H9 (cell line): ENCODE results near the gene KRTAP12-4. TPM values are rescaled to one million over a fixed set of nuclear protein-coding genes. Genes with fewer than 3 reads are reported as not detected.

Experiments
- DNase-seq: peaks from one replicate; pipeline ENCODE4 v3.0.0-alpha.2; 2017
- H2AFZ ChIP-seq: one replicate; pipeline ENCODE4 v1.6.1; 2013; ENCODE audit warnings: mild to moderate bottlenecking, low read length, control low read depth, moderate library complexity
- H2AK5ac ChIP-seq: 2 replicates; pipeline ENCODE4 v1.6.1; 2013; ENCODE audit warnings: low read length, control low read depth, mixed read lengths; ENCODE audit not compliant: insufficient read length
- H2BK120ac ChIP-seq: one replicate; pipeline ENCODE4 v1.6.1; 2013; ENCODE audit warnings: low read depth, mild to moderate bottlenecking, low read length, control low read depth, inconsistent platforms; ENCODE audit not compliant: poor library complexity, severe bottlenecking
- H2BK12ac ChIP-seq: 2 replicates; pipeline ENCODE4 v1.6.1; 2013; ENCODE audit warnings: low read length, control low read depth, mixed read lengths, low read depth; ENCODE audit not compliant: insufficient read length
- H2BK15ac ChIP-seq: 2 replicates; pipeline ENCODE4 v1.6.1; 2013; ENCODE audit warnings: low read depth, low read length, control low read depth
- H2BK20ac ChIP-seq: one replicate; pipeline ENCODE4 v1.6.1; 2013; ENCODE audit warnings: low read depth, mild to moderate bottlenecking, low read length, control low read depth, inconsistent platforms; ENCODE audit not compliant: poor library complexity, severe bottlenecking
- H2BK5ac ChIP-seq: 2 replicates; pipeline ENCODE4 v1.6.1; 2013; ENCODE audit warnings: low read length, control low read depth, mixed read lengths; ENCODE audit not compliant: insufficient read length
- H3K14ac ChIP-seq: 2 replicates; pipeline ENCODE4 v1.6.1; 2013; ENCODE audit warnings: low read length, control low read depth; ENCODE audit not compliant: insufficient read depth
- H3K18ac ChIP-seq: 2 replicates; pipeline ENCODE4 v1.6.1; 2013; ENCODE audit warnings: low read depth, mild to moderate bottlenecking, mixed read lengths, low read length, control low read depth; ENCODE audit not compliant: insufficient read length
- H3K23ac ChIP-seq: 2 replicates; pipeline ENCODE4 v1.6.1; 2013; ENCODE audit warnings: low read length, control low read depth, mixed read lengths, low read depth; ENCODE audit not compliant: insufficient read length
- H3K23me2 ChIP-seq: 2 replicates; pipeline ENCODE4 v1.6.1; 2013; ENCODE audit warnings: low read depth, mild to moderate bottlenecking, mixed read lengths, low read length, control low read depth; ENCODE audit not compliant: insufficient read length, poor library complexity, severe bottlenecking
- H3K27ac ChIP-seq: 2 replicates; pipeline ENCODE4 v1.5.1; 2013; ENCODE audit warnings: low read length, control low read depth, mixed read lengths, low read depth; ENCODE audit not compliant: insufficient read length
- H3K27me3 ChIP-seq: 2 replicates; pipeline ENCODE4 v1.6.1; 2013; ENCODE audit warnings: low read length, control low read depth, inconsistent platforms; ENCODE audit not compliant: insufficient read depth
- H3K4ac ChIP-seq: 2 replicates; pipeline ENCODE4 v1.6.1; 2013; ENCODE audit warnings: low read depth, mild to moderate bottlenecking, control low read depth, inconsistent platforms, low read length, moderate library complexity
- H3K4me1 ChIP-seq: 2 replicates; pipeline ENCODE4 v1.6.1; 2013; ENCODE audit warnings: low read length, control low read depth, inconsistent platforms; ENCODE audit not compliant: insufficient read depth
- H3K4me2 ChIP-seq: 2 replicates; pipeline ENCODE4 v1.6.1; 2013; ENCODE audit warnings: low read length, control low read depth, mixed read lengths; ENCODE audit not compliant: insufficient read length, insufficient read depth
- H3K56ac ChIP-seq: 2 replicates; pipeline ENCODE4 v1.6.1; 2013; ENCODE audit warnings: low read depth, mild to moderate bottlenecking, mixed read lengths, low read length, control low read depth; ENCODE audit not compliant: insufficient read length
- H3K79me1 ChIP-seq: 2 replicates; pipeline ENCODE4 v1.6.1; 2013; ENCODE audit warnings: low read depth, mild to moderate bottlenecking, moderate library complexity, low read length, control low read depth, inconsistent platforms; ENCODE audit not compliant: insufficient read depth, poor library complexity, severe bottlenecking
- H3K79me2 ChIP-seq: 2 replicates; pipeline ENCODE4 v1.6.1; 2013; ENCODE audit warnings: low read length, control low read depth, inconsistent platforms; ENCODE audit not compliant: insufficient read depth
- H3K9ac ChIP-seq: 2 replicates; pipeline ENCODE4 v1.6.1; 2013; ENCODE audit warnings: low read length, control low read depth, mixed read lengths; ENCODE audit not compliant: insufficient read length; ENCODE audit errors: extremely low read depth
- H3K9me3 ChIP-seq: one replicate; pipeline ENCODE4 v1.6.1; 2013; ENCODE audit warnings: low read depth, low read length, inconsistent platforms; ENCODE audit not compliant: control insufficient read depth
- H3T11ph ChIP-seq: one replicate; pipeline ENCODE4 v1.6.1; 2013; ENCODE audit warnings: mild to moderate bottlenecking, low read length, control low read depth, inconsistent platforms
- H4K20me1 ChIP-seq: one replicate; pipeline ENCODE4 v1.6.1; 2013; ENCODE audit not compliant: control insufficient read depth, insufficient read length, insufficient read depth
- H4K5ac ChIP-seq: 2 replicates; pipeline ENCODE4 v1.6.1; 2013; ENCODE audit warnings: low read depth, mild to moderate bottlenecking, mixed read lengths, low read length, control low read depth; ENCODE audit not compliant: insufficient read length
- H4K8ac ChIP-seq: replicated peaks from 2 replicates; pipeline ENCODE4 v1.6.1; 2013; ENCODE audit warnings: low read length, control low read depth, mixed read lengths, low read depth; ENCODE audit not compliant: insufficient read length
- H4K91ac ChIP-seq: 2 replicates; pipeline ENCODE4 v1.6.1; 2013; ENCODE audit warnings: low read depth, mild to moderate bottlenecking, moderate library complexity, mixed read lengths, low read length, control low read depth; ENCODE audit not compliant: insufficient read length
- H3K27ac Mint-ChIP-seq, 3 experiments: 2 replicates in 2 of 3; 3 replicates in 1 of 3; pipeline ENCODE4 v1.8.0; 2020 to 2021; ENCODE audit warnings: mixed read lengths in 3 of 3, mild to moderate bottlenecking in 1 of 3, moderate library complexity in 1 of 3
- H3K27me3 Mint-ChIP-seq: 2 replicates; pipeline ENCODE4 v1.8.0; 2021; ENCODE audit warnings: low read depth, mild to moderate bottlenecking, moderate library complexity, mixed read lengths
- H3K36me3 Mint-ChIP-seq, 3 experiments: 2 replicates in 2 of 3; 3 replicates in 1 of 3; pipeline ENCODE4 v1.8.0; 2020 to 2021; ENCODE audit warnings: low read depth in 3 of 3, mixed read lengths in 3 of 3; ENCODE audit not compliant: insufficient read depth in 1 of 3
- H3K4me1 Mint-ChIP-seq, 2 experiments: 2 replicates each; pipeline ENCODE4 v1.8.0; 2020; ENCODE audit warnings: mixed read lengths in 2 of 2
- H3K4me3 Mint-ChIP-seq, 2 experiments: 2 replicates in 1 of 2; 3 replicates in 1 of 2; pipeline ENCODE4 v1.8.0; 2020 to 2021; ENCODE audit warnings: mild to moderate bottlenecking in 2 of 2, mixed read lengths in 2 of 2, moderate library complexity in 1 of 2
- H3K9me3 Mint-ChIP-seq, 2 experiments: 2 replicates in 1 of 2; 3 replicates in 1 of 2; pipeline ENCODE4 v1.8.0; 2020; ENCODE audit warnings: mild to moderate bottlenecking in 2 of 2, mixed read lengths in 2 of 2, moderate library complexity in 1 of 2
- CTCF ChIP-seq: fragments of 200-600 bp; sonication (generic); conservative IDR thresholded peaks from 3 replicates; pipeline ENCODE4 v1.8.0; 2021; ENCODE audit warnings: antibody characterized with exemption, mild to moderate bottlenecking
- WGBS: extraction: QIAGEN DNeasy Blood & Tissue Kit; methylation state at CpG from one replicate; pipeline ENCODE4 v1.1.7; 2013; ENCODE audit warnings: missing lambda C conversion rate, low lambda C conversion rate, mixed read lengths; ENCODE audit not compliant: insufficient read length; ENCODE audit errors: extremely low coverage; 5-methylcytosine and 5-hydroxymethylcytosine counted together
- total RNA-seq: library from RNA; stranded (reverse); gene quantifications from 2 replicates; pipeline ENCODE4 v1.2.1, GENCODE V29; 2021

Gene KRTAP12-4
- total RNA-seq, 1 experiment from 2014 or later, result not detected

DNA sequence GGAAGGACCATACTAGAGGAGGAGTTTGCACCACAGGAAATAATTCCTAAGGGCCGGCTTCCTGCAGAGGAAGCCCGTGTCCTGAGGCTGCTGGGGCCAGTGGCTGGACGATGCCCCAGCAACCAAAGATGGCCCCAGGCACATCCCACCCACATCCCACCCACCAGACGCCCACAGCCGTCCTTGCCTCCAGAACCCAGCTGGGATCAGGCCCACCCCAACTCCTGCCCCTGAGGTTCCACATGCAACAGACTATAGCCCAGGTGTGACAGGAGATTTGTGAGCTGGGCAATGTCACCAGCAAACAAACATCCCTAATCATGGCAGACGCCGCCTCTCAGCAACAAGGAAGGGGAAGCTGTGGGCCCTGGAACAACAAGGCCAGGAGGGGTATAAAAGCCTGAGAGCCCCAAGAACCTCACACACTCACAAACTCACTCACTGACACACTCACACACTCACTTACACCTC lies 27.8 kb downstream of the KRTAP12-4 start, which contains the start of gene KRTAP10-9:
TSS of gene KRTAP10-9 (plus strand) at position 421 of the 471 bp plus-strand sequence. CDS start 79 bp downstream, outside the sequence.
- no peak within 1 kb of the TSS for H3K9ac ChIP-seq
- peaks cover 8% of the 10 kb centered on the region for H3K27me3 Mint-ChIP-seq

More for the DNA sequence above, 27.8 kb downstream of the KRTAP12-4 start, which contains the start of gene KRTAP10-9:
- DNase-seq, result no peak
- no peak within 1 kb of the TSS for H3K14ac ChIP-seq
- Mint-ChIP-seq H3K27ac (peak within 1 kb of the TSS in 2 of 3 experiments; percentile 56 to 57; a peak in 2 of 7 replicates), H3K36me3 (peaks cover 13 to 32% (median 18%) of the 10 kb centered on the region in 3 experiments; a peak in 6 of 7 replicates), H3K9me3 (peaks cover 39 to 40% of the 10 kb centered on the region in 2 experiments), H3K4me1 (peaks cover 3 to 7% of the 10 kb centered on the region in 2 experiments; a peak in 2 of 4 replicates), H3K4me3 (no peak within 1 kb of the TSS)
- no peak within 1 kb of the TSS for H4K8ac ChIP-seq
- no peak within 1 kb of the TSS for H3K27ac ChIP-seq
- H4K91ac ChIP-seq, result no peak within 1 kb of the TSS
- H3K23me2 ChIP-seq, result no peaks in the 10 kb centered on the region
- no peak within 1 kb of the TSS for H2BK20ac ChIP-seq
- no CpG with 5 or more reads among the region's 7 CpGs for WGBS
- no peak within 1 kb of the TSS for H3K56ac ChIP-seq
- H2BK15ac ChIP-seq, result no peak within 1 kb of the TSS
- H3K79me2 ChIP-seq, result no peaks in the 10 kb centered on the region
- no peaks in the 10 kb centered on the region for H3K4me1 ChIP-seq
- no peak within 1 kb of the TSS for H3K4ac ChIP-seq
- no peak within 1 kb of the TSS for H3T11ph ChIP-seq
- no peaks in the 10 kb centered on the region for H4K20me1 ChIP-seq
- no peak within 1 kb of the TSS for H2BK12ac ChIP-seq
- no peak within 1 kb of the TSS for H2BK120ac ChIP-seq
- no peaks in the 10 kb centered on the region for H3K27me3 ChIP-seq
- no peak within 1 kb of the TSS for H2AFZ ChIP-seq
- H2BK5ac ChIP-seq, result no peak within 1 kb of the TSS
- no peak within 1 kb of the TSS for H3K23ac ChIP-seq
- no peak within 1 kb of the TSS for H3K4me2 ChIP-seq
- H3K79me1 ChIP-seq, result no peaks in the 10 kb centered on the region
- no peak within 1 kb of the TSS for H4K5ac ChIP-seq
- TF ChIP-seq CTCF, result no peak
- no peak within 1 kb of the TSS for H3K18ac ChIP-seq
- no peaks in the 10 kb centered on the region for H3K9me3 ChIP-seq
- H2AK5ac ChIP-seq, result no peak within 1 kb of the TSS
